Keratinocyte (primary cell): ENCODE results near the gene NPFFR2. TPM values are rescaled to one million over a fixed set of nuclear protein-coding genes. Genes with fewer than 3 reads are reported as not detected.
"Not testable (repeated sequence)": the region's sequence is repeated elsewhere in the genome, so short reads cannot be mapped to it uniquely, and the experiment has no call there.

Experiments used
- DNase-seq: peaks from one replicate; pipeline ENCODE4 v3.0.0-alpha.2; 2011; ENCODE audit warnings: low read depth, missing footprints, low spot score
- FAIRE-seq: peaks from 2 replicates; lab custom pipeline; 2011; peaks lifted over from hg19 to GRCh38; lab: Jason Lieb, UNC
- H2AFZ ChIP-seq: 2 replicates; pipeline ENCODE4 v1.6.0; 2012; ENCODE audit warnings: low read length, control low read depth, inconsistent platforms; ENCODE audit not compliant: control insufficient read depth
- H3K27ac ChIP-seq: 2 replicates; pipeline ENCODE4 v1.5.1; 2011; ENCODE audit warnings: low read length; ENCODE audit not compliant: control insufficient read depth, insufficient read depth
- H3K27me3 ChIP-seq: 3 replicates; pipeline ENCODE4 v1.6.0; 2011; ENCODE audit warnings: low read length; ENCODE audit not compliant: control insufficient read depth, insufficient read depth; ENCODE audit errors: extremely low read depth
- H3K36me3 ChIP-seq, 2 experiments: 2 replicates in 1 of 2; 3 replicates in 1 of 2; pipeline ENCODE4 v1.5.1; 2011; ENCODE audit warnings: low read length in 2 of 2, mild to moderate bottlenecking in 1 of 2; ENCODE audit not compliant: control insufficient read depth in 2 of 2, insufficient read depth in 2 of 2; ENCODE audit errors: extremely low read depth in 1 of 2
- H3K4me1 ChIP-seq: 3 replicates; pipeline ENCODE4 v1.5.1; 2011; ENCODE audit warnings: low read length; ENCODE audit not compliant: control insufficient read depth, insufficient read depth; ENCODE audit errors: extremely low read depth
- H3K4me2 ChIP-seq: 3 replicates; pipeline ENCODE4 v1.6.0; 2011; ENCODE audit warnings: low read depth, low read length; ENCODE audit not compliant: control insufficient read depth, insufficient read depth; ENCODE audit errors: extremely low read depth
- H3K4me3 ChIP-seq, 3 experiments: fragments of 200-600 bp in 1 of 3; sonication (generic) in 1 of 3; 2 replicates in 2 of 3; 3 replicates in 1 of 3; pipeline ENCODE4 v1.5.1; 2011 to 2016; ENCODE audit warnings: low read length in 3 of 3, mild to moderate bottlenecking in 3 of 3, control low read depth in 2 of 3, inconsistent platforms in 1 of 3, low read depth in 1 of 3, mixed read lengths in 1 of 3, mixed run types in 1 of 3, moderate library complexity in 1 of 3; ENCODE audit not compliant: control insufficient read depth in 2 of 3, insufficient read depth in 2 of 3; ENCODE audit errors: extremely low read depth in 1 of 3
- H3K79me2 ChIP-seq: 2 replicates; pipeline ENCODE4 v1.6.0; 2012; ENCODE audit warnings: low read length; ENCODE audit not compliant: control insufficient read depth, insufficient read depth
- H3K9ac ChIP-seq: 3 replicates; pipeline ENCODE4 v1.6.0; 2011; ENCODE audit warnings: low read length; ENCODE audit not compliant: control insufficient read depth, insufficient read depth; ENCODE audit errors: extremely low read depth
- H3K9me1 ChIP-seq: 3 replicates; pipeline ENCODE4 v1.6.0; 2011; ENCODE audit warnings: low read length; ENCODE audit not compliant: control insufficient read depth, insufficient read depth; ENCODE audit errors: extremely low read depth
- H3K9me3 ChIP-seq: 2 replicates; pipeline ENCODE4 v1.5.1; 2012; ENCODE audit warnings: low read depth, low read length; ENCODE audit not compliant: control insufficient read depth
- H4K20me1 ChIP-seq: 3 replicates; pipeline ENCODE4 v1.6.0; 2011; ENCODE audit warnings: low read length; ENCODE audit not compliant: control insufficient read depth, insufficient read depth; ENCODE audit errors: extremely low read depth
- EZH2 ChIP-seq: IDR thresholded peaks from one replicate; pipeline ENCODE4 v1.6.1; 2012; ENCODE audit warnings: inconsistent platforms, mild to moderate bottlenecking, low read length, moderate library complexity
- dilution Hi-C: fragments of 300-500 bp; cut with MboI; formaldehyde crosslinking; loops from one replicate; pipeline ENCODE4 v1.7.0; 2020; ENCODE audit warnings: low sequenced_read_pairs; ENCODE audit not compliant: extremely low pct_ligation_motif_present
- polyA plus RNA-seq, 5 experiments: library from polyadenylated mRNA; depleted of rRNA in 3 of 5; stranded (reverse) in 3 of 5; stranded (forward) in 1 of 5; unstranded in 1 of 5; fragments of >200 nt; gene quantifications; 1 replicate in 1 of 5; 2 replicates in 3 of 5; 3 replicates in 1 of 5; pipeline versions ENCODE4 v1.2.1 to v1.2.3, GENCODE V29; 2011 to 2012; ENCODE audit warnings: missing spikeins in 2 of 5, low read depth in 1 of 5, low replicate concordance in 1 of 5
- TF ChIP-seq, protein P1 (sequence below), 3 experiments: IDR thresholded peaks in 1 of 3; conservative IDR thresholded peaks in 1 of 3; optimal IDR thresholded peaks in 1 of 3; 2 replicates in 2 of 3; 3 replicates in 1 of 3; pipeline versions ENCODE3 to v1.5.1; 2011; ENCODE audit warnings: low read length in 3 of 3, mild to moderate bottlenecking in 3 of 3, moderate library complexity in 2 of 3, control low read depth in 1 of 3, inconsistent platforms in 1 of 3; ENCODE audit not compliant: insufficient read depth in 2 of 3; ENCODE audit errors: extremely low read depth in 1 of 3

Gene NPFFR2
- polyA plus RNA-seq, 1 donor (not counting 4 experiments of a cell fraction or from before 2014, with no cell fraction given), result not detected

DNA sequence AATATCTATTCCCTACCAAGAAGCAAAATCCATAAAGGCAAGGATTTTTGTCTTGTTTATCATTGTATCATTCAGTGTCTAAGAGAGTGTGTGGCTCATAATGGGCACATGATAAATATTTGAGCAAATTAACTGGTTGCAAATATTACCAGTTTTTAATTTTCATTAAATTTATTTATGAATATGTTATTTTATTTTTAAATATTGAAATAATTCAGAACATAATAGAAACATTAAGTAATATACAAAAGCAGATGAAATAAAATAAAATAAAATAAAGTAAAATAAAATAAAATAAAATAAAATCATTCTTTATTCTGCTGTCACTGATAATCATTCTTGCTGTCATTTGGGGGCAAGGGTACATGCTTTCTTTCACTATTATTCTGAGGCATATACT lies 120.9 kb downstream of the NPFFR2 start:
- no peaks in the 10 kb centered on the region for H3K27me3 ChIP-seq
- H3K9me1 ChIP-seq, result no peaks in the 10 kb centered on the region
- FAIRE-seq, result no peak
- no peaks in the 10 kb centered on the region for H3K79me2 ChIP-seq
- no peak for TF ChIP-seq EZH2
- TF ChIP-seq, protein P1, sequence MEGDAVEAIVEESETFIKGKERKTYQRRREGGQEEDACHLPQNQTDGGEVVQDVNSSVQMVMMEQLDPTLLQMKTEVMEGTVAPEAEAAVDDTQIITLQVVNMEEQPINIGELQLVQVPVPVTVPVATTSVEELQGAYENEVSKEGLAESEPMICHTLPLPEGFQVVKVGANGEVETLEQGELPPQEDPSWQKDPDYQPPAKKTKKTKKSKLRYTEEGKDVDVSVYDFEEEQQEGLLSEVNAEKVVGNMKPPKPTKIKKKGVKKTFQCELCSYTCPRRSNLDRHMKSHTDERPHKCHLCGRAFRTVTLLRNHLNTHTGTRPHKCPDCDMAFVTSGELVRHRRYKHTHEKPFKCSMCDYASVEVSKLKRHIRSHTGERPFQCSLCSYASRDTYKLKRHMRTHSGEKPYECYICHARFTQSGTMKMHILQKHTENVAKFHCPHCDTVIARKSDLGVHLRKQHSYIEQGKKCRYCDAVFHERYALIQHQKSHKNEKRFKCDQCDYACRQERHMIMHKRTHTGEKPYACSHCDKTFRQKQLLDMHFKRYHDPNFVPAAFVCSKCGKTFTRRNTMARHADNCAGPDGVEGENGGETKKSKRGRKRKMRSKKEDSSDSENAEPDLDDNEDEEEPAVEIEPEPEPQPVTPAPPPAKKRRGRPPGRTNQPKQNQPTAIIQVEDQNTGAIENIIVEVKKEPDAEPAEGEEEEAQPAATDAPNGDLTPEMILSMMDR (optimal IDR thresholded peaks at IDR 0.05 in 1 of 3, IDR thresholded peaks at IDR 0.05 in 1 of 3, conservative IDR thresholded peaks at IDR 0.05 in 1 of 3; ENCODE audit: extremely low read depth in 1 of 3, insufficient read depth in 2 of 3, low read length in 3 of 3), result no peak
- H3K9me3 ChIP-seq, result no peaks in the 10 kb centered on the region
- no peaks in the 10 kb centered on the region for H4K20me1 ChIP-seq
- H2AFZ ChIP-seq, result no peak overlapping the region
- dilution Hi-C loops, result no loop called here
- no peak overlapping the region for H3K4me2 ChIP-seq
- no peak overlapping the region for H3K27ac ChIP-seq
- H3K4me1 ChIP-seq, result no peaks in the 10 kb centered on the region
- no peak overlapping the region for H3K9ac ChIP-seq
- DNase-seq, result no peak
- H3K4me3 ChIP-seq, result no peak overlapping the region
- H3K36me3 ChIP-seq, result no peaks in the 10 kb centered on the region

DNA sequence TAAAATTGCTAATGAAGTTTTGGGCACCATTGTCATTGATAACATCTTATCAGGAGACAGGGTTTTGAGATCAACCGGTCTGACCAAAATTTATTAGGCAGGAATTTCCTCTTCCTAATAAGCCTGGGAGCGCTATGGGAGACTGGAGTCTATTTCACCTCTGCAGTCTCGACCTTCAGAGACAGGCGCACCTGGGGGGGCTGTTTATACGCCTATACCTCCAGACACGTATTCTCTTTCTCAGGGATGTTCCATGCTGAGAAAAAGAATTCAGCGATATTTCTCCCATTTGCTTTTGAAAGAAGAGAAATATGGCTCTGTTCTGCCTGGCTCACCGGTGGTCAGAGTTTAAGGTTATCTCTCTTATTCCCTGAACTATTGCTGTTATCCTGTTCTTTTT lies 121.8 kb downstream of the NPFFR2 start:
- H3K9ac ChIP-seq, H3K79me2 ChIP-seq, H2AFZ ChIP-seq, H3K36me3 ChIP-seq, dilution Hi-C loops, H4K20me1 ChIP-seq, H3K4me3 ChIP-seq, H3K4me1 ChIP-seq, H3K9me1 ChIP-seq, DNase-seq, H3K9me3 ChIP-seq, H3K27me3 ChIP-seq, H3K4me2 ChIP-seq, FAIRE-seq, H3K27ac ChIP-seq: not testable (repeated sequence)

DNA sequence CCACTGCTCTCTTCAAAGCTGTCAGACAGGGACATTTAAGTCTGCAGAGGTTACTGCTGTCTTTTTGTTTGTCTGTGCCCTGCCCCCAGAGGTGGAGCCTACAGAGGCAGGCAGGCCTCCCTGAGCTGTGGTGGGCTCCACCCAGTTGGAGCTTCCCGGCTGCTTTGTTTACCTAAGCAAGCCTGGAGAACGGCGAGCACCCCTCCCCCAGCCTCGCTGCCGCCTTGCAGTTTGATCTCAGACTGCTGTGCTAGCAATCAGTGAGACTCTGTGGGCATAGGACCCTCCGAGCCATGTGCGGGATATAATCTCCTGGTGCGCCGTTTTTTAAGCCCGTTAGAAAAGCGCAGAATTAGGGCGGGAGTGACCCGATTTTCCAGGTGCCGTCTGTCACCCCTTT lies 137.5 kb downstream of the NPFFR2 start:
- H3K79me2 ChIP-seq, H3K4me1 ChIP-seq, H3K4me2 ChIP-seq, H3K9me3 ChIP-seq, H3K4me3 ChIP-seq, H3K27me3 ChIP-seq, DNase-seq, H3K36me3 ChIP-seq, H2AFZ ChIP-seq, H3K27ac ChIP-seq, H3K9me1 ChIP-seq, H3K9ac ChIP-seq, dilution Hi-C loops, FAIRE-seq, H4K20me1 ChIP-seq: not testable (repeated sequence)
